NCI-H1048 (cell line): Measurements from ENCODE around the gene LCORL.
"Not testable (repeated sequence)": the region's sequence is repeated elsewhere in the genome, so short reads cannot be mapped to it uniquely, and the experiment has no call there.

Experiments used
- DNase-seq: peaks from one replicate; lab custom pipeline; 2025; lab: John Stamatoyannopoulos, UW

Gene LCORL

DNA sequence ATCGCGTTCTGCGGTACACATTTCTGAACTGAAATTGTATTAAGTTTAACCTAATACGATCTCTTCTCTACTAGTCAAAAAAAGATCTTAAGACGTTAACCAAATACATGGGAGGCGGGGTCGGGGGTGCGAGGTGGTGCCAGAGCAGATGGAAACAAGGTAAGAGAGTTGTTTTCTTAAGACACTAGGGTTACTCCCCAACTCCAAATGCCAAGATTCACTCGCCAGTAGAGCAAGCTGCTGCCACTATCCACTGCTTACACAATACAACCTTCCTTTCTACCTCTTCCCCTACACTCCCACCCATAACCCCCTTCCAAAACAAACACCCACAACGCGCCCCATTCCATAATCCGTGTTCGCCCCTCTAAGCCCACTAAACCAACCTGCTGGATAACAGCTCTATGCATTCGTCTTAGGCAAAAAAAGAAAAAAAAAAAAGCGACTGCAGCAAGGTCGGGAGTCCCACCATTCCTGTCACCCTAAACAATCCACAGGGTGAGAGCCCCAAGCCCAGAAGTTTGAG lies 1.3 kb downstream of the LCORL start:
- DNase-seq: no peak

GRCh38 chr4:18014269-18014668 lies 7.3 kb downstream of the LCORL start:
- DNase-seq: no peak

DNA sequence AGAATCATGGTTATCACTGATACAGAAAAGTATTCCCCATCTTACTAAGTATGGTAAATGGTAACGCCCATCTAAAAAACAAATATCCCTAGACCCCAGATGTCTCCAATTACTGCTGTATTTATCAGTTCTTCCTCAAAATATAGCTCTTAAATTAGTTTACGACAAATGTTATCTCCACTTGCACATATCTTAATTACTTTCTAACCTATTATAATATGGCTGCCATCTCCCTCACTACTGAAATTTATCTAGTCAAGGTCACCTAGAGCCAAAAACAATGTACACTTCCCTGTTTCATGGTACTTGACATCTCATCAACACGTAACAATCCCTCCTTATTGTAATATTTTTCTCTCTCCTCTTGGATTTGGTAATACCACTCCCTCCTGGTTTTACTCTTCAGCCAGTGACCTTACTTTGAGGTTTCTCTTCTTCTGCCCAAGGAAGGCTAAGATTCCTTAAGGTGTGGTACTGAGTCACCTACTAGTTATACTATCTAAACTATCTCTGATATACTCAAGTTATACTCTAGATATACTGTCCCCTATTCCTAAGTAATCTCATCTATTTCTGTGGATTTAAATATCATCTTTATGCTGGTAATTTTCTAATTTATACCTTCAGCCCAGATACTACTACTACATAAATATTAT lies 8.6 kb downstream of the LCORL start:
- no peak for DNase-seq

DNA sequence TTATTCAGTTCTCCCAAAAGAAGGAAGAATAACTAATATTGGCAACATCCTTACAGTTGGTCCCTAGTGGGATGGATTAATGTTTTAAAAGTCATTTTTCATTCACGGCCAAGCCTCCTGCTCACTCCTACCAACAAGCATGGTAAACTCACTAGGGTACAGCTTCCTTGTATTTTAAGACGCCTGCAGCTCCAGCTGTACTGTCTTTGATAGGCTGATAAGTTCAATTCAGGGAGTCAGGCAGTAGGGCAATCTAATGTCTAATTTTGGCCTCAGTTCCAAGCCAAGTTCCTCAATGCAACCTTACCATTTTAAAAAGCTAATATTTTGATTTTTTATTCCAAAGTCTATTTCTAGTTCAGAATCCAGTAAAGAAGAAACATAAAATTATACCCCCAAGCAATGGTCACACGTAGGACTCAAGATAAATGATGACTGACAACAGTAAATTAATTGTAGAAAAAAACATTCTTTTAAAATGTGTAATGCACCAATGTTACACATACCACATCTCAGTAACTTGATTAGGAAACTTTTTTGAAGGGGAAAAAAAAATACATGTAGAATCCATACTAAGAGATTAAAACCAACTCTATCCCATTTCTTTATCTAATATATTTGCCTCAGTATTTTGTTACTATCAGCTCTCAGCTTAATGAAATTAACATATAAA lies 9.3 kb downstream of the LCORL start:
- no peak for DNase-seq

DNA sequence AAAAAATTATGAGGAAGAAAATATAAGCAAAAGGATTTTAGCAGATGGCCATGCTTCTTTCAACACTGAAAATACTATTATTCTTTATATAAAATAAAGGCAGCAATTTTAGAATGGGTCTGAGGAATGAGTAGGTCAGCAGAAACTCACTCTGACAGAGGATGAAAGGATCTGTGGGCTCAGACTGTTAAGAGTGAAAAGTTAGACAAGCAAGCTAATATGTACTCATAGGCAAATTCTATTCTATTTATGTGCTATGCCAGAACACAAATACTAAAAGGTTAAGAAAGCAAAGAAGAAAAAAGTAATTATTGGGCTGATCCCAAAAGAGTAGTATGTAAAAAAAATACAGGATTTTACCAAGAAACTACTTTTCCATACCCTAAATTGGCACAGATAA lies 13.9 kb downstream of the LCORL start:
- no peak for DNase-seq

DNA sequence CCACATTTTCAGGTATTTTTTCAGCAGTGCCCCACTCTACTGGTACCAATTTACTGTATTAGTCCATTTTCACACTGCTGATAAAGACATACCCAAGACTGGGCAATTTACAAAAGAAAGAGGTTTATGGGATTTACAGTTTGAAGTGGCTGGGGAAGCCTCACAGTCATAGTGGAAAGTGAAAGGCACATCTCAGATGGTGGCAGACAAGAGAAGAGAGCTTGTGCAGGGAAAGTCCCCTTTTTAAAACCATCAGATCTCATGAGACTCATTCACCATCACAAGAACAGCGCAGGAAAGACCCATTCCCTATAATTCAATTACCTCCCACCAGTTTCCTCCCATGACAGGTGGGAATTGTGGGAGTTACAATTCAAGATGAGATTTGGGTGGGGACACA lies 15.1 kb downstream of the LCORL start:
- DNase-seq: not testable (repeated sequence)

DNA sequence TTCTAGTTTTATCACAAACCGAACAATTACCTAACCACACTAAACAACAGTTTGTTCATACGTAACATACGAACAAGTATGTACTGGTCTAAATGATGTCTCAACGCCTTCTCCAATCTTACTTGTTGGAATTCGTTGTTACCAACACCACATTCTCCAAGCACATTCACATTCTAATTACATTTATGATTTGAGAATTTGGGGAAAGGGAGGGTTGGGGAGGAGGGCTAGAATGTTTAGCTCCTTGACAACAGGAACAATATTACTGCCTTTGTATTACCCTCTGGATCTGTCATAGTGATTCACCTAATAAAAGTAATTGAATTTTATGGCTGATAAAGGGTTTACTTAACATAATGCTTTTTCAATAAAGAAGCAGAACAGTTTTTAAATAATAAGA lies 24.4 kb downstream of the LCORL start:
- no peak for DNase-seq

DNA sequence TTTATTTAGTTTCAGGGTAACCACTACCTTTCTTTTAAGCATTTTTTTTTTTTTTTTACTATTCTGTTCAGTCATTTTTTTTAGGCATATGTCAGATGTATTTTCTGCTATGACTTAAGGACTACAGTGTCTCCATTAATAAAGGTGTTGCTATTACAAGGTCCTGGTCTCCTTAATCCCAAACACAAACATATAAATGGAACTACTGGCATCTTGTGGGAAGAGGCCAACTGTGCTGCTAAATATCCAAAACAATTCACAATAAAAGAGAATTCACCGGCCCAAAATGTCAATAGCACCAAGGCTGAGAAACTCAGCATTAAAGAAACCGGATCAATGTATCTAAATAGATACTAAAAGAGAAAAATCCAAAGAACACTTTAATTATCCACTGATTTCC lies 26.4 kb downstream of the LCORL start:
- DNase-seq: no peak

- no peak for DNase-seq
Observed at GRCh38 chr4:17985832-17986231, 35.7 kb downstream of the LCORL start.

GRCh38 chr4:17981063-17981462 lies 40.5 kb downstream of the LCORL start:
- DNase-seq: no peak

DNA sequence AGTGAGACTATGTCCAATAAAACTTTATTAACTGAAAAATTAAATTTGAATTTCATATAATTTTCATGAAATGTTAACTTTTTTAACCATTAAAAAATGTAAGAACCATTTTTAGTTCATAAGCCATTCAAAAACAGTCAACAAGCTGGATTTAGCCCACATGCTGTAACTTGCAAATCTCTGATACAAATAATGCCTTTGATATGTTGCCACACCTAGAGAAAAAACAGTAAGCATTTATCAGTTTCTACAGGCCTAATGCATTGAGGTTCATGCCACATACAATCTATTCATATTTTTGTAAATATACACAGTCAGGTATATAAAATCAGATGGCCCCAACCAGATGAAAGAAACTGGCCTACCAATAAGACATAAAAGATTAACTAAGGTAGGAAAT lies 52.8 kb downstream of the LCORL start:
- DNase-seq: no peak

- no peak for DNase-seq
Observed at GRCh38 chr4:17967078-17967477, 54.5 kb downstream of the LCORL start.

DNA sequence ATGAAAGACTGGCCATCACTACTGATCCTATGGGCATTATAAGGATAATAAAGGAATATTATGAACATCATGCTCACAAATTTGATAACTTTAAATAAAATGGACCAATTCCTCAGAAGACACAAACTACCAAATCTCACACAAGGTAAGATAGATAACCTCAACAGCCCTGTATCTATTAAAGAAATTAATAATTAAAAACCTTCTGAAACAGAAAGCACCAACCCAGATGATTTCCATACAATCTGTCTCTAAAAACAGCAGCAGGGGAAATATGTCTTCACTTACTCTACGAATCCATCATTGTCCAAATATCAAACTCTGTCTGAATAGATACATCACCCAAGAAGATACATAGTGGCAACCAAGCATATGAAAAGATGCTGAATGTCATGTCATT lies 55.2 kb downstream of the LCORL start:
- DNase-seq: no peak

DNA sequence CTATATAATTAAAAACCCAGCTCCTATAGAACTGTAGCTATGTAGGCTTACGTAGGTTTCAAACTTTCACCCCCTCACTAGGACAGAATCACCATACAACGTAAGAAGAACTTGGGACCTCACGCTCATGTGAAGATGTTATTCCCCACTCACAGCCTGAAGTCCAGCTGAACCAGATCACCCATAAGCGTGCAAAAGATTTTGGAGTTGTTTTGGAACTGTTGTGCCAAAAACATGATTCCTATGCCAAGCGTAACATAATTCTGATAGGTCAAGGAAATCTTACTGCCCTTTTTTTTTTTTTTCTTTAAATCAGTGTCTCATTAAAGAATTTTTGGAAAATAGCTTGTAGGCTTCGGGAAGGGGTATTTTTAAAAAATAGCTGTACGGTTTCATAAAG lies 57.0 kb downstream of the LCORL start:
- no peak for DNase-seq

DNA sequence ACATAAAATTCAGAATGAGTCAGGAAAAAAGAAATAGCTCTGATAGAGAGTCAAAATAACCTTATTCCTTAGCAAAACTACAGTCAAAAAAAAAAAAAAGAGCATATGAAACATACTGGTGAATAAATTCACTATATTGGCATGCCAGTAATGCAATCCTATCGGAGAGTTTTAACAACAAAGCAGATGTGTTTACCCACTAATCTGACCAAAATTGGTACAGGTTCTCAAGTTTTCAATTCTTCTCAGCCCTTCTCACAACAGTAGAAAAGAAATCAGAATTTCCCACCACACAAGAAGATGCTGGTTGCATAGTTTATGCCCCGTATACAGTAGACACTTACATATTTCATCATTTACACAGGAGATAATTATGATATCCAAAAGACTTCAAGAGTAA lies 59.4 kb downstream of the LCORL start:
- DNase-seq: no peak

DNA sequence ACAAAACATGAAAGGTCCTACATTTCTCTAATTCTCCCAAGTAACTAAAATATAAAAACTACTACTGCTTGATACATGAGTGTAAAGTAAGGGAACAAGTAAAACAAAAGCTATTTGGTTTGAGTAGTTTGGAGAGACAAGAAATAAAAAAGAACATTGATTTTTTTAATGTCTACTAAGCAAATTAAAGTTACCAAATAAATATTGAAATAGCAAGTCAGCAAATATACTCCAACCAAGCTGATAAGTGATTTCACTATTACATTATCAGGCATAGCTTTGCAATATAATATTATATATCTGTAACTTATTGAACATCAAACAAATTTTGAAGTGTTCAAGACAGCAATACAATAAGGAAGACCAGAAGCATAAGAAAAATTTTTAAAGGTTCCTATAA lies 60.3 kb downstream of the LCORL start:
- DNase-seq: no peak

- no peak for DNase-seq
Observed at GRCh38 chr4:17958181-17958580, 63.4 kb downstream of the LCORL start.

- DNase-seq: no peak
Observed at GRCh38 chr4:17957688-17958087, 63.9 kb downstream of the LCORL start.

DNA sequence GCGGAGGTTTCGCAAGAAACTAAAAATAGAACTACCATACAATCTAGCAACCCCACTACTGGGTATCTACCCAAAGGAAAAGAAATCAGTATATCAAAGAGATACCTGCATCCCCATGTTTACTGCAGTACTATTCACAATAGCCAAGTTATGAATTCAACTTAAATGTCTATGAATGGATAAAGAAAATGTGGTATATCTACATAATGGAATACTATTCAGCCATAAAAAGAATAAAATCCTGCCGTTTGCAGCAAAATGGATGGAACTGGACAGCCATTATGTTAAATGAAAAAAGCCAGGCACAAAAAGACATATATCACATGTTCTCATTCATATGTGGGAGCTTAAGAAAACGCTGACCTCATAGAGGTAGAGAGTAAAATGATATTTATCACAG lies 65.3 kb downstream of the LCORL start:
- DNase-seq: no peak

DNA sequence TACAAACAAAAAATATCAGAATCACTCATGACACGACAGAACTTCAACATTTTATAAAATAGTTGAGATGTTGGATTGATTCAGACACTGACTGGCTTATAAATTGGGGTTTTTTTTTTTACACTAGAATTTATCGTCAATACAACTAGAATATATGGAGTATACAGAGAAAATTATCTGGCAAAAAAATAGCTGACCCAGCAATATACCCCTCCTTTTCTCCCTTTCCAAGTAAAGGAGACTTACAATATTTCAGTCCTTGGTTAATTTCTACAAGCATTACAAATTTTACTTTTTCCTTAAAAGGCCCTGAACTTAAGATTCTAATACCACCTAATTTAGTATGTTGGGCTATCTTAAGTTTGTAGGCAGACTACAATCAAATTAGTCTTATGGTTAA lies 76.3 kb downstream of the LCORL start:
- DNase-seq: no peak

DNA sequence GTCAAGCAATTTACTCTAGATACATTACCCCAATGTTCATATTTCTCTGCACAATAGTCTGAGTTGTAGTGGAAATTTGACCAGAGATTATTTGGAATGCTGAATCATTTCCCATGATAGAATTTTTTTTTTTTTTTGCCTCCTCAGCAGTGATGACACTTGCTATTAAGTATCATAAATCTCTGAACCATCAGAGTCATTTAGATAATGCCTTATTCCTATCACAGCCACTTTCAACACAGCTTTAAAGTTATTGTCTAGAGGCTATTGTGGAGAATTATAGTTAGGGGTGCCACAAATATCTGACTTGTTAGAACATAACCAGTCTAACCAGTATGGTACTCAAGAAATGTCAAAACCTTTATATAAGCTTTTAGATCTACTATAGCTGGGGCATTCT lies 79.8 kb downstream of the LCORL start:
- no peak for DNase-seq

- DNase-seq: no peak
Observed at GRCh38 chr4:17939054-17939453, 82.5 kb downstream of the LCORL start.

- DNase-seq: no peak
Observed at GRCh38 chr4:17934286-17934685, 87.3 kb downstream of the LCORL start.

DNA sequence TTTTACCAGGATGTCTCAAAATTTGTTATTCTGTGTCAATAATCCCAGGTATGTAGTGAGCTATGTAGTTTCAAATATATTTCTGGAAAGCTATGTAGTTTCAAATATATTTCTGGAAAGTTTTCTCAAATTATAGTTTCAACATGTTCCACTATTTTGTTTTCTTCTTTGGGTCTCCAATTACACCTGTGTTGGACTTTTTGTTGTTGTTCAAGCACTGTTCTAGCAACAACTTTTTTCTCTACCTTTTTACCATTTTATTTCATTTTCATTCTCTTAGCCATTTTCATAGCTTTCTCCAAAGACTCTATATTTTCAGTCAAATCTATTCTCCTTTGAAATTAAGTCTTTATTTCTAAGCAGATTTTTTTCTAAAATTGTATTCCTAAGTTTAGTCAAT lies 88.4 kb downstream of the LCORL start:
- DNase-seq: no peak
